ENCODE results near the gene THOP1. TPM values are rescaled to one million over a fixed set of nuclear protein-coding genes. Genes with fewer than 3 reads are reported as not detected.

THOP1 gene
- total and polyA plus RNA-seq, 10 of the 15 experiments (the other 5 are each of a cell fraction or from before 2014, with no cell fraction given): 1.9 to 270 (median 169) TPM

GRCh38 chr19:2755448-2755705 is 29.9 kb upstream of the THOP1 start (continued):
- no peak for TF ChIP-seq PBX3 (IDR thresholded peaks at IDR 0.05; ENCODE audit: insufficient replicate concordance, low read depth, low read length)
- TF ChIP-seq PAX5 (IDR thresholded peaks at IDR 0.05; ENCODE audit: borderline replicate concordance, low read depth, low read length): no peak

- ChIA-PET POLR2A (no interaction called here), SMC1A (ENCODE audit: uncharacterized antibody, unreplicated experiment) (interaction anchor here (0.6 kb wide), 1 partner anchor 93 kb away, joined by 3 read pairs; no protein-coding TSS in a partner anchor), CTCF (no interaction called here), RAD21 (ENCODE audit: unreplicated experiment) (no interaction called here)
- Histone ChIP-seq H3K9me3 (replicated peaks; ENCODE audit: control insufficient read depth, insufficient read depth, low read length) (no peaks in the 10 kb centered on the region), H2AFZ (ENCODE audit: control insufficient read depth, low read depth, low read length) (no peak overlapping the region), H3K9ac (ENCODE audit: control insufficient read depth, insufficient read depth, low read length) (no peak overlapping the region), H3K27me3 (replicated peaks in 1 of 2; ENCODE audit: control insufficient read depth in 2 of 2, insufficient read depth in 2 of 2, low read length in 1 of 2) (no peaks in the 10 kb centered on the region), H4K20me1 (ENCODE audit: control insufficient read depth, insufficient read depth) (no peaks in the 10 kb centered on the region), H3K4me1 (ENCODE audit: control insufficient read depth, insufficient read depth, low read length) (no peaks in the 10 kb centered on the region; the same call in 1 of the 2 replicates), H3K4me3 (no peak overlapping the region), H3K36me3 (ENCODE audit: control insufficient read depth in 2 of 2, insufficient read depth in 2 of 2, low read length in 1 of 2) (peaks cover 8 to 22% of the 10 kb centered on the region in 2 experiments), H3K27ac (ENCODE audit: control insufficient read depth, insufficient read depth) (no peak overlapping the region), H3K4me2 (ENCODE audit: control insufficient read depth, insufficient read depth) (no peak overlapping the region), H3K79me2 (ENCODE audit: control insufficient read depth, insufficient read depth, low read length) (no peaks in the 10 kb centered on the region)
- in situ Hi-C loops (cut with MboI) (no loop called here), intact Hi-C loops (cut with micrococcal nuclease; ENCODE audit: unreplicated experiment) (no loop called here)
- ATAC-seq (no peak), DNase-seq (ENCODE audit: low read depth, low spot score) (no peak), FAIRE-seq (no peak)
- 92% methylated on average over 16 of the region's 16 CpGs for WGBS (ENCODE audit: insufficient coverage, insufficient replicate concordance, low lambda C conversion rate, missing lambda C conversion rate)
- no TSS peak for BruUV-seq (replicated peaks)
- TF ChIP-seq ZBTB33 (IDR thresholded peaks at IDR 0.05) (no peak), ELK1 (IDR thresholded peaks at IDR 0.05; ENCODE audit: low read depth, low read length) (no peak), PAX8 (IDR thresholded peaks at IDR 0.05) (no peak), POLR2A (IDR thresholded peaks at IDR 0.05; ENCODE audit: low read depth, low read length) (0 out of 2 replicates have a peak, but pooled peaks have one; percentile 17)
These were observed 29.5 kb upstream of the THOP1 start for GRCh38 chr19:2755811-2756210.

Data from GM12878 (cell line).